ENCODE measurements around the gene PLCH2.

Gene PLCH2

DNA sequence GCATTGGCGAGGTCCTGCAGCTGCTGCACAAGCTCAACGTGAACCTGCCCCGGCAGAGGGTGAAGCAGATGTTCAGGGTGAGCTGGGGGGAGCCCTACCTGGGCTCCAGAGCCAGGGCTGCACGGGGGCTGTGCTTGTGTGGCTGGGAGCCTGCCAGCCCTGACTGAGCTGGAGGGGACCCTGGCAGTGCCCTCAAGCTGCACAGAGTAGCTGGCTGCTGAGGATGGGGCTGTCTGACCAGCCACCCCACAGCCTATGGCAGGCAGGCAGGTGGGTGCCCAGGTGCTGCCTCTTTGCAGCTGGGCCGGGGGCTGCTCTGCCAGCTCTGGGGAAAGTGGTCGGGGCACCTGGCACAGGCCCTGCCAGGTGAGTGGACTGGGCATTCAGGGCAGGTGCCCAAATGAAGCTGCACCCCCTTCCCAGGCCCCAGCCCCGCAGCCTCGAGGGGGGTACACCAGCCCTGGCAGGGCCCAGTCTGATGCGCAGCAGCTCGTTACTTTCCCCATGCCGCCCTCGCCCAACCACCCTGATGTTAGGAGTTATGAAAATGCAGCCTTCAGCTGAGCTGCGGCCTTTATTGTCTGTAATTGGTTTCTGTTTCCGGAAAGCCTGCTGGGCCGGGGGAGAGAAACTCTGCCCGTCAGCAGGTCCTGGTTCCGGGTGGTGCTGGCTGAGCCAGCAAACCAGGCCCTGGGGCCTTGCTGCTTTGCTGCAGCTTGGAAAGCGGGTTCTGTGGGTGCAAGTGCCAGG is 4.3 kb downstream of the PLCH2 start:
- DNase-seq = no peak

DNA sequence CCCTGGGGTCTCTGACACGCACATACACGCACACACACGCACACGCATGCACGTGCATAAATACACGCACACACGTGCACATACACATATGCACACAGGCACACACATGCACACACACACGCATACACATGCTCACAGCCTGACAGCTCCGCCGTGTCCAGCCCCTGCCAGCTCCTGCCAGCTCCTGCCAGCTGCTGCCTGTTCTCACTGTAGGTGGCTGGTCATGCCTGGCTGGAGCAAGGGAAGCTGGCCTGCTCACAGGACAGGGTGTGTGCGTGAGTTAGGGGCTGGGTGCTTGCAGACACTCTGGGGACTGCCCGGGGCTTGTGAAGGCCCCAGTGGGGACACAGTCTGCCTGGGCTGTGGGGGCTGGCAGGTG is 4.9 kb downstream of the PLCH2 start:
- DNase-seq = no peak

DNA sequence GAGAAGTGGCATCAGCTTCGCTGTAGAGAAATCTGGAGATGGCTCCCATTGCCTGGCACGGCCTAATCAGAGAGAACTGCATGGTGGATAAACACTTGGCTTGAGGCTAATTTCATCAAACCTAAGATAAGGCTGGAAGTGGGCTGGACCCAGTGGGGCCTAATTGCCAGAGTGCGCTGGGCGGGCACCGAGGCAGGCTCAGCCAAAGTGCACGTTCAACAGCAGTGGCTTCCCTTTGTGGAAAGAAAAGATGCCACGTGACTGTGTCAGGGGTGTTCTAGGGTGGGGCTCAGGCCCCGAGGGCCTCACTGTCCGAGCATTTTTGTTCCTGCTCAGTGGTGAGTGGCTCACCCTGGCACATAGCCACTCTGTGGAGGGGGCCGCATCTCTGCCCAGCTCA is 5.8 kb downstream of the PLCH2 start:
- DNase-seq = no peak

GRCh38 chr1:2482588-2482987 is 6.5 kb downstream of the PLCH2 start:
- no peak for DNase-seq

GRCh38 chr1:2483026-2483425 is 6.9 kb downstream of the PLCH2 start:
- no peak for DNase-seq

DNA sequence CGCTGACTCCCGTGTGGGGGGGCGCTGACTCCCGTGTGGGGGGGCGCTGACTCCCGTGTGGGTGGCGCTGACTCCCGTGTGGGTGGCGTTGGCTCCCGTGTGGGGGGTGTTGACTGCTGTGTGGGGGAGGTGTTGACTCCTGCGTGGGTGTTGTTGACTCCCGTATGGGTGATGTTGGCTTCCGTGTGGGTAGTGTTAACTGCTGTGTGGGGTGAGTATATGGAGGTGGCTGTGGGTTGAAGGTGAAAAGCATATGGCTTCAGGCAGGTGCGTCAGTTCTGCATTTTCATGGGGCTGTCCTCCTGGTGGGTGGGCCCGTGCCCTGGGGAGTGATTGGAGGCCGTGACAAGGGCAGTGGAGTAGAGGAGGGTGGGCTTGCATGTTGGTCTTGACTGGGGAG is 7.9 kb downstream of the PLCH2 start:
- no peak for DNase-seq

DNA sequence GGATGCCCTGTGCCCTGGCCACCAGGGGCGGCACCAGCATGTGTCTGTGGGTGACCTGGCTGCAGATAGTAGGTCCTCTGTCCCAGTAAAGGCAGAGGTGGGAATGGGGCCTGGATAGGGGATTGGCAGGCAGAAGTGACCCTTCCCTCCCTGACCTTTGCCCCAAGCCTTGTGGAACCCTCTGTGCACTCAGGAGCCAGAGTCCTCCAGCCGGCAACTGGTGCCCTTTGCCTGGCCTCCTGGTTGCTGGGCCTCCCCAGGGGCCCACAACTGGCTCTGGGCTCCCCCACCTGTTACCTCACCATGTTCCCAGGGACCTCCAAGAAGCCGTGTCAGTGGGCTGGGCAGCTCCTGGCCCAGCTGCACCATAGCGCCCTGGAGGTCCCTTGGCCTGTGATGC is 10.0 kb downstream of the PLCH2 start:
- DNase-seq = no peak

GRCh38 chr1:2486558-2486957 is 10.5 kb downstream of the PLCH2 start:
- no peak for DNase-seq

- no peak for DNase-seq
These were observed 12.6 kb downstream of the PLCH2 start for GRCh38 chr1:2488688-2489087.

DNA sequence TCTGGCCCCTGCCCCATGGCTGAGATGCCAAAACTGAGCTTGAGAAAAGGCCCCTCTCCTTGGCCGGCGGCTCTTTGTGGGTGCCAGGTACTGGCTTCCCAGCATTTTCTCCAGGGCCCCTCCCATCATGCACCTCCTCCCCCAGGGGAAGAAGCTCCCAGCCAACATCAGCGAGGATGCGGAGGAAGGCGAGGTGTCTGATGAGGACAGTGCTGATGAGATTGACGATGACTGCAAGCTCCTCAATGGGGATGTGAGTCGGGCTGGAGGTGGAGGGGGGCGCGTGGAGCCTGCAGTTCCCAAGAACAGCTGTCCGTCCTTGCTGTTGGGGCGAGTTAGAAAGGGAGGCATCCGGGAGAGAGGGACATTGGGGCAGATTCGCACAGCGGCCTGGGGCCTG is 13.5 kb downstream of the PLCH2 start:
- no peak for DNase-seq

DNA sequence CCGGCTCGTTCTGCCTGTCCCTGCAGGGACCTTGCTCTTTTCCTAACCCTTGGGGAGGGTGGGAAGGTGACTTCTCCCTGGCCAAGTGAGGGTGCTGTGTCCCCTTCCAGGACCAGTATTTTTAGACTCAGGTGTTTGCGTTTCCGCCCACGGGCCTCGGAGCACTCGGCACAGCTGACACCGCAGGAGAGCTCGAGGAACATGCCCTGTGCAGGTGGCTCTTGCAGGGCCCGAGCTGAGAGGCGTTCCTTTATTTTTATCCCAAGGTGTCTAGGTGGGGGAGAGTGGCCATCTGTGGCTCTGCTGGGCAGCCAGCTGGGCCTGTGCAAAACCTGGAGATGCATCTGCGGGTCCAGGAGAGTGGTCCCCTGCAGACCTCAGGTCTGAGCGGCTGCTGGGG is 16.0 kb downstream of the PLCH2 start:
- DNase-seq = no peak

- no peak for DNase-seq
These were observed 17.1 kb downstream of the PLCH2 start for GRCh38 chr1:2493218-2493617.

GRCh38 chr1:2493691-2494322 is 17.7 kb downstream of the PLCH2 start:
- peak; percentile 17 to 23 for DNase-seq

- DNase-seq = no peak
These were observed 18.2 kb downstream of the PLCH2 start for GRCh38 chr1:2494323-2494693.

DNA sequence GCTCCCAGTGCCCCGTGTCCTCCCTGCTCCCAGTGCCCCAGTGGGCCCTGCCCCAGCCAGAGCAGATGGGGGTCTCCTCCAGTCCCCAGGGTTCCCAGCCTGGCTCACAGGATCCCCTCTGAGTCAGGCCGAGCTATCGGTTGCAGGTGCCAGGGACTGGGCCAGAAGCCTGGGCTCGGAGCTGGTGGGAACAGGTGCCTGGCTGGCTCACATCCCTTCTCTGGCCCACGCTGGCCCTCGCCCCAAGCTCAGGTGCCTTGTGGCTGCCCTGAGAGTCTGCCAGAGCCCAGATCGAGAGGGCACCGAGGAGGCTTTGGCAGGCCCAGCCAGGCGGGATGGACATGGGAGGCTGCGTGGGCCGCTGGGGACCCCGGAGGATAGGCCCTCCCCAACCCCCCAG is 18.9 kb downstream of the PLCH2 start:
- no peak for DNase-seq

GRCh38 chr1:2495546-2495945 is 19.5 kb downstream of the PLCH2 start:
- no peak for DNase-seq

- peak; percentile 49 to 68 for DNase-seq
These were observed 20.1 kb downstream of the PLCH2 start for GRCh38 chr1:2496087-2496622.

DNA sequence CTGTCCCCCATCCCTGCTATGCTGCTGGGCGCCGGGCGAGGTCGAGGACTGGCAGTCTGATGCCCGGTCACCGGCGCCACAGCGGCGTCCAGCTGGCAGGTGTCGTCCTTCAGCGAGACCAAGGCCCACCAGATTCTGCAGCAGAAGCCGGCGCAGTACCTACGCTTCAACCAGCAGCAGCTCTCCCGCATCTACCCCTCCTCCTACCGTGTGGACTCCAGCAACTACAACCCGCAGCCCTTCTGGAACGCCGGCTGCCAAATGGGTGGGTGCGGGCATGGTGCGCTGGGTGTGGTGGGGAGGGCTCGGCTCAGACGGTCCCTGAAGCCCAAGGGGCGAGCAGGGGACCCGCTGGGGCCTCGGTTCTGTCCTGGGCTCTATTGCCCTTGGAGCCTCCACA is 20.7 kb downstream of the PLCH2 start:
- no peak for DNase-seq

GRCh38 chr1:2497891-2498290 is 21.8 kb downstream of the PLCH2 start:
- DNase-seq = no peak

GRCh38 chr1:2498648-2499047 is 22.6 kb downstream of the PLCH2 start:
- no peak for DNase-seq

- DNase-seq = no peak
These were observed 23.2 kb downstream of the PLCH2 start for GRCh38 chr1:2499260-2499659.

- peak; percentile 33 to 36 for DNase-seq
These were observed 24.0 kb downstream of the PLCH2 start for GRCh38 chr1:2499986-2500596.

DNA sequence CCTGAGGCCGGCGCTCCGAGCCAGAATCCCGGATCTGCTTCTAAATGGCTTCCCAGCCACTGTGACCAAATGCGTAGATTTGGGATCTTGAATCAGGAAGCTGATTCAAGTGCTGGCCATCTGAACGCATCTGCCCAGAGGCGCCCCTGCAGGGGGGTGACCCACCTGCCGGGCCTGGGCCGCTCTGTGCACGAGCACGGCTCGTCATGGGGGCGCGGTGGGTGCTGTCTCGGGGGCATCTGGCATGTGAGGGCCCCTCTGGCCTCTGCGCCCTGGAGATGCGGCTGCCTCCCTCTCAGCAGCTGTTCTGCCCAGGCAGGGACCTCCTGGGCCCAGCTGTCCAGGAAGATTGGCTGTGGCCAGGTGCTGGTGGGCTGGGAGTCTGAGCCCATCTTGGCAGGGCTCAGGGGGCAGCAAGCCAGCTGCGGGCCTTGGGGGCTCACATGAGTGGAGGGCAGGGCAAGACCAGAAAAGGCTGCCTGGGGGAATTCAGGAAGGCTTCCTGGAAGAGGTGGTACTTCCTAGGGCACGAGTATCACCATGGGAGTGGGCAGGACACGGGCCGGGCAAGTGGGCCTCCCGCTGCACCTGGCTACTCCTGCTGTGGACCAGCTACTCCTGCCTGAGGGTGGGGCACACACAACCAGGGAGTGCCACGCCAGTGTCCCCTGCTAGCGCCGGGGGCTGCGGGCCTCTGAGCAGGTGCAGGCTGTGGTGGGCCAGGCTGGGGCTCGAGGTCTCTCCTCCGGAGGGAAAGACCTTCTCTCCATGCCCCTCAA is 25.1 kb downstream of the PLCH2 start:
- no peak for DNase-seq

DNA sequence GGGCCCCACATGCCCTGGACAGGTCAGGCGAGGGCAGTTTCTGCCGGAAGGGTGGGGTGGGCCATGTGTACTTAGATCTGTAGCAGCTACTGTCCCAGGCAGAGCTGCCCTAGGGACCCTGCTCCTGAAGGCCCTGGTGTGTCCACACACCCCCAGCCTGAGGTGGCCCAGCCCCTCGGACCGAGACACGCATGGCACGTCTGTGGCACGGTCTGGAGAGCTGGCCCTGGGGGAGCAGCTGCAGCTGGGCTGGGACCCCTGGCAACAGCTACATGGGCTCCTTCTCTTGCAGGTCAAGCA is 25.7 kb downstream of the PLCH2 start:
- DNase-seq = no peak

All from CD4-positive, alpha-beta T cell treated with Interleukin-1 beta for 1 hour (primary cell).